ENCODE results near the gene PSMG3. TPM values are rescaled to one million over a fixed set of nuclear protein-coding genes. Genes with fewer than 3 reads are reported as not detected.

PSMG3 gene
- total and polyA plus RNA-seq, 2 donors, result 56.0 to 85.2 TPM

DNA sequence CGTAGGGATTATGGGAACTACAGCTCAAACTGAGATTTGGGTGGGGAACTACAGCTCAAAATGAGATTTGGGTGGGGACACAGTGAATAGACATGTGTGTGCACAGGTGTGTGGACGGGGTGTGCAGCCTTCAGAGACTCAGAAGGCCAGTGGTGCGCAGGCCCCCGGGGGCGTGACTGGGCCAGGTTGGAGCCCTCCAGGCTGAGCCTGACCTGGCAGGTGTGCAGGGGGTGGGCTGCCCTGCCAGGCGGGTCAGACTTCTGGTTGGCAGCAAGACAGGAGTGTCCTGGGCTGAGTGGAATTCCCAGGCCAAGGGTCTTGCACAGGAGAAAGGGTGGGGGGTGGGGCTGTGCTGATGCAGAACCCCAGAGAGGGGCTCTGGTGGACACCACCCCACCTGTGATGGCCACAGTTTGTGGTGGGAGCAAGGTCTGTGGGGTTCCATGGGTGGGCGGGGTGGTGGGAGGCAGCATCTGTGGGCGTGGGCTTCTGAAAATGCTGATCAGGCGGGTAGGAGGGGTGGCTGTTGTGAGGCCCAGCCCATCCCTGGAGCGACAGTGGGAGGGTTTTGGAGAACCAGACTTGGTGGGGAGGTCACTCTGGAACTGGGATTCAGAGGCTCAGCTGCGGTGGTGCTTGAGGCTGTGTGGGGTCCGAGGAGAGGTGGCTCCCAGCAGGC is 29.3 kb upstream of the PSMG3 start:
- no peak overlapping the region for H3K4me3 ChIP-seq (ENCODE audit: low read length in 2 of 2)
- 96% methylated on average over 12 of the region's 12 CpGs for WGBS
- no peaks in the 10 kb centered on the region for H3K4me1 ChIP-seq (ENCODE audit: control insufficient read depth in 2 of 2, insufficient read depth in 2 of 2, low read length in 2 of 2)
- no peak for DNase-seq (ENCODE audit: low read depth in 6 of 9, low spot score in 9 of 9)
- H3K36me3 ChIP-seq (ENCODE audit: control insufficient read depth in 2 of 2, insufficient read depth in 2 of 2, low read length in 1 of 2), result no peaks in the 10 kb centered on the region
- H3K9me3 ChIP-seq (ENCODE audit: control insufficient read depth in 2 of 2, insufficient read depth in 1 of 2, low read length in 1 of 2), result peaks cover 0 to 13% of the 10 kb centered on the region in 2 donors
- H3K27ac ChIP-seq (ENCODE audit: low read depth in 1 of 2, low read length in 1 of 2), result no peak overlapping the region
- no peaks in the 10 kb centered on the region for H3K27me3 ChIP-seq (ENCODE audit: control insufficient read depth in 2 of 2, insufficient read depth in 1 of 2, low read length in 1 of 2)

GRCh38 chr7:1598286-1598685 is 28.5 kb upstream of the PSMG3 start:
- Histone ChIP-seq H3K4me3 (ENCODE audit: low read length in 2 of 2) (no peak overlapping the region), H3K27ac (ENCODE audit: low read depth in 1 of 2, low read length in 1 of 2) (no peak overlapping the region), H3K27me3 (ENCODE audit: control insufficient read depth in 2 of 2, insufficient read depth in 1 of 2, low read length in 1 of 2) (peaks cover 0 to 2% of the 10 kb centered on the region in 2 donors), H3K4me1 (ENCODE audit: control insufficient read depth in 2 of 2, insufficient read depth in 2 of 2, low read length in 2 of 2) (peaks cover 0 to 5% of the 10 kb centered on the region in 2 donors), H3K36me3 (ENCODE audit: control insufficient read depth in 2 of 2, insufficient read depth in 2 of 2, low read length in 1 of 2) (no peaks in the 10 kb centered on the region), H3K9me3 (ENCODE audit: control insufficient read depth in 2 of 2, insufficient read depth in 1 of 2, low read length in 1 of 2) (peaks cover 0 to 13% of the 10 kb centered on the region in 2 donors)
- no peak for DNase-seq (ENCODE audit: low read depth in 6 of 9, low spot score in 9 of 9)
- 97% methylated on average over 7 of the region's 7 CpGs for WGBS

DNA sequence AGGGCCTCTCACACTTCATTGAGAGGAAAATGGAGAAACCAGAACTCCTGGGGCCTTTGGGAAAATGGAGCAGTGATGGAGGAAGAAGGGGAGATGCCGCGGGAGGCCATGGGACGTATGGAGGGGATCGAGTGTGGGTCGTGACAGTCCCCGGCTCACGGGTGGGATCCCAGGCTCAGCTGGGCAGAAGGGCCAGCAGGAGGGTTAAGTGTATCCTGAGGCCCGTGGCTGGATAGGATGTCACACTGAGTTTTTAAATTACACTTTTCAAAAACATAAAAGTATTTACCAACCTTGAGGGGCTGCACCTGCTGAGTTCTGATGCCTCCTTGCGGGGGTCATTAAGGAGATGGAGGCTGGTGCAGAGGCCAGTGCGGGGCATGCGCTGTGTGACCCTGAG is 28.0 kb upstream of the PSMG3 start:
- H3K27ac ChIP-seq (ENCODE audit: low read depth in 1 of 2, low read length in 1 of 2), result no peak overlapping the region
- peaks cover 0 to 13% of the 10 kb centered on the region in 2 donors for H3K9me3 ChIP-seq (ENCODE audit: control insufficient read depth in 2 of 2, insufficient read depth in 1 of 2, low read length in 1 of 2)
- peaks cover 5 to 10% of the 10 kb centered on the region in 2 donors for H3K4me1 ChIP-seq (ENCODE audit: control insufficient read depth in 2 of 2, insufficient read depth in 2 of 2, low read length in 2 of 2)
- H3K36me3 ChIP-seq (ENCODE audit: control insufficient read depth in 2 of 2, insufficient read depth in 2 of 2, low read length in 1 of 2), result no peaks in the 10 kb centered on the region
- no peak overlapping the region for H3K4me3 ChIP-seq (ENCODE audit: low read length in 2 of 2)
- peaks cover 0 to 5% of the 10 kb centered on the region in 2 donors for H3K27me3 ChIP-seq (ENCODE audit: control insufficient read depth in 2 of 2, insufficient read depth in 1 of 2, low read length in 1 of 2)
- DNase-seq (ENCODE audit: low read depth in 6 of 9, low spot score in 9 of 9), result no peak
- 98% methylated on average over 11 of the region's 11 CpGs for WGBS

DNA sequence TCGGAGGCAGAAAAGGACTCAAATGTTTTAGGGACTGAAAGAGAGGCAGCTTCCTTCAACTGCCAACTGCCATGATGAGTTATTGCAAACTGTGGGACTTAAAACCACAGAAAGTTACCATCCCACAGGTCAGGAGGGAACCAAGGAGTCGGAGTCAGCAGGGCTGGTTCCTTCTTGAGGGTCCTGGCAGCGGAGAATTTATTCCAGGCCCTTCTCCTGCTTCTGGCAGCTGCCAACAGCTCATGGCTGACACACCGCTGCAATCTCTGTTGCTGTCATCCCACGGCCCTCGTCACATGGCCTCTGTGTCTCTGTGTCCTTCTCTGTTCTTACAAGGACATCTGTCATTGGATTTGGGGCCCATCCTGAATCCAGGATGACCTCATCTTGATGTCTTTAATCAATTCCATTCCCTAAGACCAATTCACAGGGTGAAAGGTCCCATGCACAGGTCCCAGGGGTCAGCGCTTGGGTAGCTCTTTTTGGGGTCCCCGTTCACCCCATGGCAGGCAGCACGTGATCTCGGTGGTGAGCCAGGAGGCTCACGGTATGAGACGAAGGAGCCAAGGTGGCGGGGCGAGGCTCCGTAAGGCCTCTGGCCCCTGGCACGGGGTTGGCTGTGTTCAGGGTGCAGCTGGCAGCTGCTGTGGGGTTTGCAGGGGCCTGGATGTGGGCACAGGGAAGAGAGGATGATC is 27.4 kb upstream of the PSMG3 start:
- 91% methylated on average over 16 of the region's 16 CpGs for WGBS
- H3K4me1 ChIP-seq (ENCODE audit: control insufficient read depth in 2 of 2, insufficient read depth in 2 of 2, low read length in 2 of 2), result peaks cover 8 to 16% of the 10 kb centered on the region in 2 donors
- no peak for DNase-seq (ENCODE audit: low read depth in 6 of 9, low spot score in 9 of 9)
- H3K27ac ChIP-seq (ENCODE audit: low read depth in 1 of 2, low read length in 1 of 2), result no peak overlapping the region
- H3K27me3 ChIP-seq (ENCODE audit: control insufficient read depth in 2 of 2, insufficient read depth in 1 of 2, low read length in 1 of 2), result peaks cover 0 to 6% of the 10 kb centered on the region in 2 donors
- H3K4me3 ChIP-seq (ENCODE audit: low read length in 2 of 2), result no peak overlapping the region
- H3K36me3 ChIP-seq (ENCODE audit: control insufficient read depth in 2 of 2, insufficient read depth in 2 of 2, low read length in 1 of 2), result no peaks in the 10 kb centered on the region
- peaks cover 0 to 13% of the 10 kb centered on the region in 2 donors for H3K9me3 ChIP-seq (ENCODE audit: control insufficient read depth in 2 of 2, insufficient read depth in 1 of 2, low read length in 1 of 2)

- no peak for DNase-seq (ENCODE audit: low read depth in 6 of 9, low spot score in 9 of 9)
- Histone ChIP-seq H3K27me3 (ENCODE audit: control insufficient read depth in 2 of 2, insufficient read depth in 1 of 2, low read length in 1 of 2) (peaks cover 0 to 10% of the 10 kb centered on the region in 2 donors), H3K9me3 (ENCODE audit: control insufficient read depth in 2 of 2, insufficient read depth in 1 of 2, low read length in 1 of 2) (peaks cover 0 to 13% of the 10 kb centered on the region in 2 donors), H3K36me3 (ENCODE audit: control insufficient read depth in 2 of 2, insufficient read depth in 2 of 2, low read length in 1 of 2) (no peaks in the 10 kb centered on the region), H3K4me1 (ENCODE audit: control insufficient read depth in 2 of 2, insufficient read depth in 2 of 2, low read length in 2 of 2) (peaks cover 15 to 24% of the 10 kb centered on the region in 2 donors), H3K27ac (ENCODE audit: low read depth in 1 of 2, low read length in 1 of 2) (no peak overlapping the region), H3K4me3 (ENCODE audit: low read length in 2 of 2) (no peak overlapping the region)
- 93% methylated on average over 39 of the region's 39 CpGs for WGBS
Measured at GRCh38 chr7:1596181-1597043, 26.6 kb upstream of the PSMG3 start.

- Histone ChIP-seq H3K9me3 (ENCODE audit: control insufficient read depth in 2 of 2, insufficient read depth in 1 of 2, low read length in 1 of 2) (peaks cover 0 to 13% of the 10 kb centered on the region in 2 donors), H3K27ac (ENCODE audit: low read depth in 1 of 2, low read length in 1 of 2) (no peak overlapping the region), H3K36me3 (ENCODE audit: control insufficient read depth in 2 of 2, insufficient read depth in 2 of 2, low read length in 1 of 2) (no peaks in the 10 kb centered on the region), H3K4me1 (ENCODE audit: control insufficient read depth in 2 of 2, insufficient read depth in 2 of 2, low read length in 2 of 2) (peaks cover 23 to 31% of the 10 kb centered on the region in 2 donors), H3K27me3 (ENCODE audit: control insufficient read depth in 2 of 2, insufficient read depth in 1 of 2, low read length in 1 of 2) (peaks cover 0 to 10% of the 10 kb centered on the region in 2 donors), H3K4me3 (ENCODE audit: low read length in 2 of 2) (no peak overlapping the region)
- 89% methylated on average over 12 of the region's 12 CpGs for WGBS
- DNase-seq (ENCODE audit: low read depth in 6 of 9, low spot score in 9 of 9), result no peak
Measured at GRCh38 chr7:1595636-1596035, 25.8 kb upstream of the PSMG3 start.

- H3K27ac ChIP-seq (ENCODE audit: low read depth in 1 of 2, low read length in 1 of 2), result no peak overlapping the region
- no peak for DNase-seq (ENCODE audit: low read depth in 6 of 9, low spot score in 9 of 9)
- H3K27me3 ChIP-seq (ENCODE audit: control insufficient read depth in 2 of 2, insufficient read depth in 1 of 2, low read length in 1 of 2), result peaks cover 0 to 10% of the 10 kb centered on the region in 2 donors
- peaks cover 0 to 16% of the 10 kb centered on the region in 2 donors for H3K9me3 ChIP-seq (ENCODE audit: control insufficient read depth in 2 of 2, insufficient read depth in 1 of 2, low read length in 1 of 2)
- WGBS, result 95% methylated on average over 3 of the region's 3 CpGs
- no peaks in the 10 kb centered on the region for H3K36me3 ChIP-seq (ENCODE audit: control insufficient read depth in 2 of 2, insufficient read depth in 2 of 2, low read length in 1 of 2)
- no peak overlapping the region for H3K4me3 ChIP-seq (ENCODE audit: low read length in 2 of 2)
- H3K4me1 ChIP-seq (ENCODE audit: control insufficient read depth in 2 of 2, insufficient read depth in 2 of 2, low read length in 2 of 2), result peaks cover 29 to 37% of the 10 kb centered on the region in 2 donors
Measured at GRCh38 chr7:1595027-1595426, 25.2 kb upstream of the PSMG3 start.

DNA sequence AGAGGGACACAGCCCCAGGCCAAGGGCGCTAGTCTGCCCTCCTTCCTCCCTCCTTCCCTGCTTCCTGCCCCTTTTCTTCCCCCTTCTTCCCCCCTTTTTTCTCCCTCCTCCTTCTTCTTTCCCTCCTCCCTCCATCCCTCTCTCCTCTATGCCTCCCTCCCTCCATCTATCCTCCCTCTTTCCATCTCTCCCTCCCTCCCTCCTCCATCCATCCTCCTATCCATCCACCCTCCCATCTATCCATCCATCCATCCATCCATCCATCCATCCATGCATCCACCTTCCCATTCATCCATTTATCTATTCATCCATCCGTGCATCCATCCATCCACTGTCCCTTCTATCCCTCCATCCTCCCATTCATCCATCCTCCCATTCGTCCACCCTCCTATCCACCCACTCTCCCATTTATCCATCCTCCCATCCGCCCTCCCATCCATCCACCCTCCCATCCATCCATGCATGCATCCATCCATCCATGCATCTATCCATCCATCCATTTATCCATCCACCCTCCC is 24.1 kb upstream of the PSMG3 start:
- peaks cover 0 to 10% of the 10 kb centered on the region in 2 donors for H3K27me3 ChIP-seq (ENCODE audit: control insufficient read depth in 2 of 2, insufficient read depth in 1 of 2, low read length in 1 of 2)
- peaks cover 29 to 46% of the 10 kb centered on the region in 2 donors for H3K4me1 ChIP-seq (ENCODE audit: control insufficient read depth in 2 of 2, insufficient read depth in 2 of 2, low read length in 2 of 2)
- H3K4me3 ChIP-seq (ENCODE audit: low read length in 2 of 2), result no peak overlapping the region
- 95% methylated on average over 4 of the region's 4 CpGs for whole genome bisulfite sequencing
- no peak overlapping the region for H3K27ac ChIP-seq (ENCODE audit: low read depth in 1 of 2, low read length in 1 of 2)
- H3K36me3 ChIP-seq (ENCODE audit: control insufficient read depth in 2 of 2, insufficient read depth in 2 of 2, low read length in 1 of 2), result no peaks in the 10 kb centered on the region
- no peak for DNase-seq (ENCODE audit: low read depth in 6 of 9, low spot score in 9 of 9)
- H3K9me3 ChIP-seq (ENCODE audit: control insufficient read depth in 2 of 2, insufficient read depth in 1 of 2, low read length in 1 of 2), result peaks cover 0 to 19% of the 10 kb centered on the region in 2 donors
